HG02943 (cell line): Measurements from ENCODE around the gene THEMIS2.
A peak's percentile ranks its signal among the peaks of the same experiment; 100 is the strongest.
"Not testable (repeated sequence)": the region's sequence is repeated elsewhere in the genome, so short reads cannot be mapped to it uniquely, and the experiment has no call there.

Experiments used
- ATAC-seq: cut with Tn5 transposase; IDR thresholded peaks from one replicate; pipeline ENCODE4 v1.9.1; 2021; ENCODE audit warnings: mild to moderate bottlenecking, low read depth, moderate library complexity; ENCODE audit not compliant: unreplicated experiment

The THEMIS2 gene

DNA sequence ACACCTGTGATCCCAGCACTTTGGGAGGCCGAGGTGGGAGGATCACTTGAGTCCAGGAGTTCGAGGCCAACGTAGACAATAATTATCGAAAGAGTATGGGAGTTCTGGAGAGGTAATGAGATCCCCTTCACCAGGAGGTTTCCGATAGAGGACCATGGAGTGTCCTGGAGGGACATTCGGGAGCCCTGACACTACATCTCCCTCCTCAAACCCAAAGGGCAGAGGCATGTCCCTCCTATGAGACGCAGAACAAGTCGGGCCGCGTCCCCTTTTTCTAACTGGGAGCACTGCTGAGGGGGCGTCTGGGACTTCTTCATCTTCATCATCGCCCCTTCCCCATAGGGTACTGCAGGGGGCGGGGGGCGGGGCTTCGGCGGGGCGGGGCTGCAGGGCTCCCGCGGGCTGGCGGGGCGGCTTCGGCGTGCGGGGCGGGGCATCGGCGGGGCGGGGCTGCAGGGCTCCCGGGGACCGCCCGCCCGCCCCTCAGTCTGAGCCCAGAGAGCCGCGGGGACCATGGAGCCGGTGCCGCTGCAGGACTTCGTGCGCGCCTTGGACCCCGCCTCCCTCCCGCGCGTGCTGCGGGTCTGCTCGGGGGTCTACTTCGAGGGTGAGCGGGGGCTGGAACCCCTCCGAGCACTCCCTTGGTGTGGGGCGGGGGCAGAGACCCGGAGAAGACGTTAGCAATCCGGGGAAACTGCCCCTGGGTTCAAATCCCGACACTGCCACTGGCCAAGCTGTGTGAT, at the start of gene THEMIS2:
Gene THEMIS2, plus strand, starts transcription at position 486 of the 743 bp plus-strand sequence. Its CDS starts 28 bp downstream, at position 514.
- ATAC-seq = no peak

GRCh38 chr1:27823784-27824183, 48.6 kb upstream of the THEMIS2 start:
- no peak for ATAC-seq

GRCh38 chr1:27824411-27824810, 47.9 kb upstream of the THEMIS2 start:
- ATAC-seq = no peak

- ATAC-seq = not testable (repeated sequence)
These were observed 42.9 kb upstream of the THEMIS2 start for GRCh38 chr1:27829339-27829960.

GRCh38 chr1:27830621-27831440, 41.5 kb upstream of the THEMIS2 start, which contains the start of gene PPP1R8:
Gene PPP1R8, plus strand, starts transcription at chr1:27830782. Its CDS starts 54 bp downstream, at chr1:27830836.
- ATAC-seq = peak; percentile 92

DNA sequence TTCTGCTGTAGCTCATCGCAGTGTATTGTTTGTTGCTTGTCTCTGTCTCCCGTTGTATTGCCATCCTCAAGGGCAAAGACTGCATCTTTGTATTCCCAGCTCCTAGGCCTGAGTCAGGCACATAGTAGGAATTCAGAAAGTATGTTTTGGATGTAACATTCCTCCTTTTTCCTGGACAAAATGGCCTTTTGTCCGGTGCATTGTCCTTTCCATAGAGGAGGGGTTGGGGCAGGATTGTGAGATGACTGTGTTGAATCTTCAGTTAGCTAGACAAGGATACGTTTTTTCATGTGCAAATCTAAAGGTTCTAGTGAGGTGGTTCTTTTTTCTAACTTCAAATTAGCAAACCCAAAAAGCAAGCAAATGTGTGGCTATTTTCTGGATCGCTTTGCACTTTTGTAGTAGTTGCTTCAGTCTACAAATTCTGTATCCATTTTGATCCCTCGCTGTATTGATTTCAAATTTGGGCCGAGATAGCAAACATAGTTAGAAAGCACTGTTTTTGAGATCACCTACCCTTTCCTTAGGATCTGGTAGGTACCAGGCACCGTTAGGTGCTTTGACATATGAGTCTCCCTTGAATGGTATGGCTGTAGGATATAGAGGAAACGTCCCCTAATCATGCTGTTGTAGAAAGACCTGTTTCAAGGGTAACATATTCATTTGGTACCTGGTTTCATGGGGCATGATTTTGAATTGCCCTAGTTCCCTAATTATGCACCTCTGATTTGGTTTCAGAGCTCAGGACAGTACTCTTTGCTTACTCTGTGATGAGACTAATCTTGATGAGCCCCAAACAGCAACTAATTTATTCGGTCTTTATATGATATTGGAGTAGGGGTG, 40.6 kb upstream of the THEMIS2 start:
- no peak for ATAC-seq

GRCh38 chr1:27832762-27833161, 39.6 kb upstream of the THEMIS2 start:
- no peak for ATAC-seq

DNA sequence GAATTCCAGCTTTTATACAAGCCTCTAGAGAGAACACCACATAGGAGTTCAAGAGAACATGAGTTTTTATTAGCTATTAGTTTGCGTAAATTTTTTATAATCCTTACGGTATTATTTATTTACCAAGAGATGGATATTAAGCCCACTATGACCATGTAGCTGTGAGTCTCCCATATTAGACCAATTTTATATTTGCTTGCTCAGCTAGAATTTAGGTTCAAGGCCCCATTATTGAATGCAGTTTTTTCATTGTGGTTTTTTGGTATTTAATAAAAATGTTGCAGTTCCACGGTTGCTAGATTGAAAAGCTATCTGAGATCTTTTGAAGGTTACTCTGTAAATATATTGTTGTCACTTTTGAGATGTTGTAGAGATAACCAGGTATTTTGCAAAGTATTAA, 38.9 kb upstream of the THEMIS2 start:
- no peak for ATAC-seq

GRCh38 chr1:27835046-27835445, 37.3 kb upstream of the THEMIS2 start:
- ATAC-seq = no peak

- ATAC-seq = no peak
These were observed 36.8 kb upstream of the THEMIS2 start for GRCh38 chr1:27835501-27835900.

- no peak for ATAC-seq
These were observed 22.4 kb upstream of the THEMIS2 start for GRCh38 chr1:27849951-27850350.

DNA sequence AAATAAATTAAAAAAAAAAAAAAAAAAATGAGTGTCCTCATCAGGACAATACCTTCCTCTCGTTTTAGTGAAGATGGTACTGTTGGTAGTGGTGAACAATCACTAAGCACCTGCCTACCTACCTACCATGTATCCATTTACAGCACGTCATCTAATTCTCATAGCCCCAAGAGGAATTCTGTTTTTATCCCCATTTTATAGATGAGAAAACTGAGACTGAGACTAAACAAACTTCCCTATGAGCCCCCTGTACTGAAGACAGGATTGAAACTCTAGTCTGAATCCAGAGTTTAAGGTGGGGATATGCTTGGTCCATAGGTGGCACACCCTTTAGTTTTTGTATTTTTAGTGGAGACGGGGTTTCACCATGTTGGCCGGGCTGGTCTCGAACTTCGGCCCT, 17.3 kb upstream of the THEMIS2 start:
- ATAC-seq = no peak

GRCh38 chr1:27856561-27857343, 15.6 kb upstream of the THEMIS2 start:
- ATAC-seq = no peak

GRCh38 chr1:27857552-27857951, 14.8 kb upstream of the THEMIS2 start:
- not testable (repeated sequence) for ATAC-seq

GRCh38 chr1:27858072-27858948, 14.0 kb upstream of the THEMIS2 start:
- no peak for ATAC-seq

DNA sequence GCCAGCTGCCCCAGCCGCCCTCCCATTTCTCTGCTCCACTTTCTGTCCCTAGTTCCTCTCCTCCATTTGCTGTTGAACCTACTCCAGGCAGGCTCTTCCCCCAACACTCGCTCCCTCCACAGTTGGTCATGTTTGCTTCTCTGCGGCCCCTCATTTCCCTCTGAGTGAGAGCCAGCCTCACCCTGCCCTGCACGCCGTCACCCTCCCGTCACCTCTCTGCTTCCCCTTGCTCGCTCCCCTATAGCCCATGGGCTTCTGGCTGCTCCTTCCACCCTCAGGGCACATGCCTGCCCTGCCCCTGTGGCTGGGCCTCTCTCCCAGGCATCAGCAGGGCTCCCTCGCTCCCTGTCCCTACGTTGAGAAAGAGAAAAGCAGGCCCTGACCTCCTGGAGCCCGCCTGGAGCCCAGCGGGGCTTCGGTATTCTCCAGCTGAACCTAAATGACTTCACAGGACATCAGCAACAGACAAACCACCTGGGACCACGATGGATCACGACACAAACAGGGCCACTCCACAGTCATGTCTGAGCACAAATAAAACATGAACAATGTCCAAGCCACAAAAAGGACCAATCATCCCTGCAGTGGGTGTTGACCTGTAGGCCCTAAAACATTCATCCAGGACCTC, 13.3 kb upstream of the THEMIS2 start:
- no peak for ATAC-seq

GRCh38 chr1:27861436-27861835, 10.9 kb upstream of the THEMIS2 start:
- ATAC-seq = no peak

GRCh38 chr1:27862004-27862403, 10.3 kb upstream of the THEMIS2 start:
- ATAC-seq = no peak
